HL-60/S4 treated with phorbol 12-myristate 13-acetate at 8.2 ng/mL for 4 days and 3 days (cell line): ENCODE results near the gene CPED1.

Experiments
- in situ Hi-C: fragments of 300-500 bp; cut with MboI; formaldehyde crosslinking; loops from 2 replicates; pipeline ENCODE4 v1.15.0; 2022; ENCODE audit warnings: low sequenced_read_pairs

CPED1 gene

GRCh38 chr7:120988591-120989256, at the start of gene CPED1:
TSS of gene CPED1 (plus strand) at chr7:120988711. CDS start at chr7:120989622, 911 bp downstream.
- in situ Hi-C loops, result loop anchor here (25.0 kb wide), 1 partner anchor 99 kb away; no protein-coding TSS in a partner anchor

DNA sequence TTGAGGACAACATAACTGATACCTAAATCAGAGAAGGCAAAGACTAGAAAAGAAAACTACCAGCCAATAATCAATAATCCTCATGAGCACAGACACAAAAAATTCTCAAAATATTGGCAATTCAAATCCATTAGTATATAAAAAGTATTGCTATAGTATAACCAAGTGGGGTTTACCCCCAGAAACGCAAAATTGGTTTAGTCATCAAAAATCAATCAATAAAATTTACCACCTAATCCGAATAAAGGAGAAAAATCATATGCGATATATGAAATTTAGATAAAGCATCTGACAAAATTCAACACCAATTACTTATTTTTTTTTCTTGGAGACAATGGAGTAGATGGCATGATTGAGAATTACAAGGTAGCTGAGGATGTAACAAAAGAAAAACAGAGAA, 49.2 kb upstream of the CPED1 start:
- in situ Hi-C loops, result no loop called here

DNA sequence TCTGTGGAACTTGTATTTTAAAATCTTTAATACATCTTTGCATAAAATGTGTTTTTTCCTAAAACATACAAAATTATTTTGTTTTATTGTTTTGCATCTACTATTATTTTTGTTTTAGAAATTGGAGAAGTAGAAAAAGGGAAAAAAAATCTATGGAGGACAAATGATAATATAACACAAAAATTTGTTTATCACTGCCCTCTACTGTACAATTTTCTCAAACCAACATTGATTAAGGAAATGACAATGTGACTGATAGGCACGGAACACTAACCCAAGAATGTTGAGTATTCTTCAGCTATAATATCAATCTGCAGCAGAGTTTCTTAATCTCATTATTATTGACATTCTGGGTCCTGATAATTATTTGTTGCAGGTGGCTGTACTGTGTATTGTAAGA, 47.4 kb upstream of the CPED1 start:
- in situ Hi-C loops, result no loop called here

DNA sequence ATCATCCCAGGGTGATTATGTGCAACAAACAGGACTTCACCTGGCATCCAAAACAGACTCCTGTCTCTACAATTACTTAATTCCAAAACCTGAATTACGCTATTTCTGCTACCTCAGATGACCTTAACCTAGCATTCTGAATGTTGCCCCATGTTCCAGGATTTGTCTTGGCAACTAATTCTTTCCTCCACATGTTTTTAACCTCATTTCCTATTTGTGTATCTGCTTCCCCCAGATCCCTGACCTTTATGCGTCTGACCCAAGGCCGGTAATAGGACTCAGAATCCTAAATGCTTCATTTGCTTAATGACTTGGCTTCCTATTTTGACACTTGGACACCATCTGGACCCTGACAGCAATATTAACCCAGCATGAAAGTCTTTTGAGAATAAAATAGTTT, 46.7 kb upstream of the CPED1 start:
- in situ Hi-C loops, result no loop called here

- in situ Hi-C loops, result no loop called here
Measured at GRCh38 chr7:120942861-120943260, 45.6 kb upstream of the CPED1 start.

DNA sequence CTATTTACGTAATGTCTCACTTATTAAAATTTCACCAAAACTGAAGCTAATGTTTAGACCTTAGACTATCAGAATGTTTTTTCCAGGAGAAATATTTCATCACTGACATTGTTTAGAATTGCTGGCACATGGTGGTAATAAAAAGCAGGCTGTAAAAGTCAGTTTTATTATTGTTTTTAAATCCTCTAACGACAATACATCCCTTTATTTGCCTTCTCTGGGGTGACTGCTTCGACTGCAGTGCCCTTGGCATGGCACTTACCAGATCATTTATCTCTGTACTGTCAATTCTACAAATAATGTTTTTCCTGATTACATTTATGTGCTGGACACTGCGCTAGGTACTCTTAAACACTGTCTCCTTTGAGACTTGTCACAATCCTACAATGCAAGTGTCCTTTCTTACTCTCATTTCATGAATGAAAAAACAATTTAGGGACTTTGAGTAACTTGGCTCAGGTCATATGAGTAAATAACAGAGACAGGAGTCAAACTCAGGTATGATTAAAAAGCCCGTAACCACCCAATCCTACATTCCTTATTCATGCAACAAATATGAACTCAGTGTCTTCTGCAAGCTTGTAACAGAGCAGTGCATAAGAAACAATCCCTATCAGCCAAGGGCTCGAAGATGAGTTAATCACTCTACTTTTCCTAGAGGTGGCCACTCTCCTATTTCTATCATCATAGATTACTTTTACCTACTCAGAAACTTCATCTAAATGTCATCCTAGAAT, 43.5 kb upstream of the CPED1 start:
- in situ Hi-C loops, result no loop called here

DNA sequence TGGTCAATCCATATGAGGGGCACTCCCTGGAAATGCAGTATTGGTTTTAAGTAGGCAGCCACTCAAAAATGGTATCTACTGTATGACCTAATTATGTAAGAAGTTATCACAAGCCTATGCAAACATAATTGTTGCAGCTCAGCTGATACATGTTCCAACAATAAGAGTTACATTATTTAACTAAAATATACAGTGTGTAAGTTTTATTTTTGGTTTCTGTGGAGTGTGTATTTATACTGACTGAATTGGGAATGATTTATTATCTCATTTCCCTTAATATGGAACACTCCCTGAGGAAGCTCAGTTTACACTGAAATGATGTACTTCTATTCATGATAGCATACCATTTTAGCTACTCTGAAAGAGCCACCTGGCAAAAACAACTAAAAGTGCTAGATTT, 40.5 kb upstream of the CPED1 start:
- in situ Hi-C loops, result no loop called here

DNA sequence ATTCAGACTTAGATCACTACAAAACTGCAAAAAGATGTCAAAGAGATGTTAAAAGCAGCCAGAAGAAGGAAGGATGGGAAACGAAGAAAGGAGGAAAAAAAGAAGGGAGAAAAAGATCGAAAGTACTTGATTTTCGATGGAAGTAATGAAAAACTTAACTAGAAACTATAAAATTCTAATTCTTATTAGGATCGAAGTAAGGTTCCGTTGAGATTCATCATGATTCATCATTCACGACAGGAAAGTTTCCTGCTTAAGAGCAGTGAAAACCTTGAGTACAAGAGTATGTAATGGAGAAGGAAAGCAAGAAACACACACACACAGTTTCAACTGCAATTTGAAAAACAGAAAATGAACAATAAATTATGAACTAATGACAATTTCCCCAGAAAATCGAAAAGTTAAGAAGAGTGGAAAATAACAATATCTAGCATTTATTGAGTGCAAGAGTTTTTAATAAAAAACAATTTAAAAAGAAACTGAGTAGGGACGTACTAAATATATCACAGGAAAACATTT, 39.1 kb upstream of the CPED1 start:
- in situ Hi-C loops, result no loop called here

GRCh38 chr7:120949998-120950538, 38.4 kb upstream of the CPED1 start:
- in situ Hi-C loops, result no loop called here

- in situ Hi-C loops, result no loop called here
Measured at GRCh38 chr7:120950539-120951308, 37.8 kb upstream of the CPED1 start, which contains the start of gene ING3. TSS of gene ING3 (plus strand) at chr7:120950777. CDS start at chr7:120950897, 120 bp downstream.

- in situ Hi-C loops, result no loop called here
Measured at GRCh38 chr7:120951309-120951699, 37.2 kb upstream of the CPED1 start.

GRCh38 chr7:120951826-120952225, 36.7 kb upstream of the CPED1 start:
- in situ Hi-C loops, result no loop called here

DNA sequence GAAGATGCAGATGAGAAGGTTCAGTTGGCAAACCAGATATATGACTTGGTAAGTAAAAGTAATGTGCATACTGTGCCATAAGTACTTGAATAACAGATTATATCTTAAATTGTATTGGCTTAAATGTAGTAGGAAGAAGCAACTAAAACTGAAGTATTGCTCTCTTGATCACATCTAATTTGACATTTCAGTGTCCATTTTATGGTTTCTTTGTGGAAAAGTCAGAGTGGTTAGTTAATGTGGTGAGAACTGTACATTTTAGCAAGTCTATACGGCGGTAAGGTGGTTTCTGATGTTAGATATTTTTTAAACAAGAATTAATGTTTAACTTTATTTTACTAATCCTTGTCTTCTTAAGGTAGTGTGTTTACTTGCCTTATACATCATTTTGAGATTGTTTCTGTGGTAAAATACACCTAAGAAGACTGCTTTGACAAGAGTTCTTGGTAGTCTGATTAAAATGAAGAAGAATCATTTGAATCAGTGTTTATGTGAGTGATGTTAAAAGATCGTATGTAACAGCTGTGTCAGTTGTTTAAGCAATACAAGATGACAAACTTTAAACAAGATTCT, 32.8 kb upstream of the CPED1 start:
- in situ Hi-C loops, result no loop called here

- in situ Hi-C loops, result no loop called here
Measured at GRCh38 chr7:120959929-120960484, 28.5 kb upstream of the CPED1 start.

DNA sequence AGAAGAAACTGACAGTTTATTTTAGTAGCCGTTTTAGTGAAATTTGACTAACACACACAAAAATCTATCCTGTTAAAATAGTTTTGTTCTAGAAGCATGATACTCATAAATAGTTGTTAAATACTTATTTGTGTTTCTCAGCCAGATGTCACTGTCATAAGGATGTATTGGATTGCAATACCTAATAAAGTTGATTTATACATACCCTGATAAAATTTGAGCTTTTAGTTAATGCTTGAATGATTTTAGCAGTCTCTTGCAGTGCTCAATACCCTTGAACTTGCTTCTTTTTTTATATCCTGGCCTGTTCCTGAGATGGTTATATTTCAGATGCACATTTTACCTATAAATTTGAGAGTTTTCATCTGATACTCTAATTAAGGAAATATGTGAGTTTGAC, 27.8 kb upstream of the CPED1 start:
- in situ Hi-C loops, result no loop called here

GRCh38 chr7:120961638-120962173, 26.8 kb upstream of the CPED1 start:
- in situ Hi-C loops, result no loop called here

DNA sequence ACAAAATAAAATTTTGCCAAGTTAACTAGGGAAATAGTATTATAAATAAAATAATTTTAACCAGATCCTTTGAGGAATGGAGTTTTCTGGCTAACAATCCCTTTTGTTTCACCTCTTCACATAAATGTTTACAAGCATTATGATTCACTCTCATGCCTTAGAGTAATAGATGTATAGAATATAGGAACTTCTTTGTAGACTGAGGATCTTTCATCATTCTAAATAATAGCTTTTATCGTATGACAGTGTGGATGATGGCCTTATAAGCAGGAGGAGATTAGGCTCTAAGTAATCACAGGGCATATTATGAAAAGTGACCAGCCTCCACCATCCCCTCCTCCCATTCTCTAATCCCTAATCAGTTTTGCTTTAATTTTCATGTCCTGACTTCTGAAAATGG, 24.4 kb upstream of the CPED1 start:
- in situ Hi-C loops, result no loop called here

DNA sequence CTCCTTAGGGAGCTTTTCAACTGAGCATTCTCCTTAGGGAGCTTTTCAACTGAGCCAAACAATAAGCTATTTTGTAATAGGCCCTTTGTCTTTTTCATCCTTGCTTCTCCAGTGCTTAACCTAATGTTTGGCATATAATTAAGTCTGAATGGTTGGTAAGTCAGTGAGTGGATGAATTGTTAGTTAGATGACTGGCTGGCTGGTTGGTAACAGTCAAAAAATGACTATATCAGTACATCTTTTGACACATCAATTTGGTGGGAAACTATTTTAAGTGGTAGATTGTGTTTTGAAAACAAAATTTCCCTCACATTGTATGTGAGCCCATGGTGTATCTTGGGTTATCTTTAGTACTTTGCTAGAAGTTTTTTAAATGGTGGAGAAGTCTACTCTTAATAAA, 21.6 kb upstream of the CPED1 start:
- in situ Hi-C loops, result no loop called here

GRCh38 chr7:120973849-120974248, 14.7 kb upstream of the CPED1 start:
- in situ Hi-C loops, result no loop called here
